Stimulated activated CD4-positive, alpha-beta T cell treated with anti-CD3 and anti-CD28 coated beads, Interleukin-1b, Interleukin-23, amount 100 ng/mL, for 24 hours (primary cell): Measurements from ENCODE around the gene ZKSCAN3.
"Not testable (repeated sequence)": the region's sequence is repeated elsewhere in the genome, so short reads cannot be mapped to it uniquely, and the experiment has no call there.

Source experiments
- DNase-seq, 4 experiments: peaks; one replicate each; pipeline ENCODE4 v3.0.0-alpha.2; 2020; ENCODE audit warnings: low read depth in 4 of 4, low spot score in 1 of 4

Gene ZKSCAN3

DNA sequence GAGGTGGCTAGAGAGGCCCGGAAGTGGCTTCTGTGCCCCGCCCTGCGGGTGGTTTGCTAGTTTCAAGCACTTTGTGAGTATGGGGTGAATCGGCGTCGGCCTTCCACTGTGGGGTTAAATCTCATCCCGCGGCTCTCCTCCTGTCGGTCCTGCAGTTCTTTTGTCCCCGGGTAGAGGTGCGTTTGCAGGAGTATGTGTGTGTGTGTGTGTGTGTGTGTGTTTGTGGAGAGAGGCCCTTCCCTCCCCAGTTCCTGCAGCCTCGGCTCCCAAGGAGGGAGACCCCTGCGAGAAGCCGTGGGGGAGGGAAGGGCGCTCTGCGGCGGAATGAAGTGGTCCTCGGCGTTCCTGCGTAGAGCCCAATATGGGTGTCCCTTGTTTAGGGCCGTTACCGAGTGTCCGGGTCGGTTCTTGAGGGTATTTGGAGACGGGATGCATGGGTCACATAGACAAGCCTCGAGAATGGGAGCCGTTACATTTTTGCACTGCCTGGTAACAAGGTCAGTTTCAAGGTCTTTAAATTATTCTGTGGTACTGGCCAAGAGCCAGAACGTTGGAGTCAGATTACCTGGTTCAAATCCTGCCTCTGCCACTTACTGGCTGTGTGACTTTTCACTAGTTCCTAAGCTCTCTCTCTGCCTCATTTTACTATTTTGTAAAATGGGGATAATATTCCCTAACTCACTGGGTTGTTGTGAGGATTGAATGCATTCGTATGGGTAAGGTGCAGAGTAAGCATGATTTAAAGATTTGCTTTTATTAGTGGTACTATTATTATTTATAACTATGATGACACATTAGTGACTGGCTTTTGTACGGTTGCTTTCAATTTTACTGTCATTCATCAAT lies at the start of gene ZKSCAN3:
TSS of gene ZKSCAN3 (plus strand) at position 56 of the 846 bp plus-strand sequence. CDS start 9,640 bp downstream, outside the sequence.
- peak; percentile 54 to 81 (median 68) for DNase-seq

DNA sequence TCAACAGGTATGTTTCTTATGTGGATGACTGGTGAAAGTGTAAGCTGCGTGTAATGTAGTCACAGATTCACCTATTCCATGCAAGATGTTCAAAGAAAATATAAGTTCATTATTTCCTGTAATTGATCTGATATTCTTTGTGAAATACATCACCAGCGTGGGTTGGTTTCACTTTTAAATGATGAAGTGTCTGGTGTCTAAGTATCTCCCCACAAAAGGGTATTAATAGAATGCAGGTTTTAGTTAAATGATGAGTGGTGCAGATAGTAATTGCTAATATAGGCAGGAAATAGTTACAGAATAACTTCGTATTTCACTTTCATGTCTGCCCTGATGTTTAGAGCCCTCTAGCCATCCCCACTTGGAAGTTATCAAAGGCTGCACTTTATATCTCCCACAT lies 46.2 kb upstream of the ZKSCAN3 start:
- no peak for DNase-seq

DNA sequence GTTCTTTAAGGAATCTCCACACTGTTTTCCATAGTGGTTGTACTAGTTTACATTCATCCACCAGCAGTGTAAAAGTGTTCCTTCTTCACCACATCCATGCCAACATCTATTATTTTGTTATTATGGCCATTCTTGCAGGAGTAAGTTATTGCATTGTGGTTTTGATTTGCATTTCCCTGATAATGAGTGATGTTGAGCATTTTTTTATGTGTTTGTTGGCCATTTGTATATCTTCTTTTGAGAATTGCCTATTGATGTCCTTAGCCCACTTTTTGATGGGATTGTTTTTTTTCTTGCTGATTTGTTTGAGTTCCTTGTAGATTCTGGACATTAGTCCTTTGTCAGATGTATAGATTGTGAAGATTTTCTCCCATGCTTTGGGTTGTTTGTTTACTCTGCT lies 43.4 kb upstream of the ZKSCAN3 start:
- DNase-seq, result not testable (repeated sequence)

GRCh38 chr6:28311139-28311823 lies 38.5 kb upstream of the ZKSCAN3 start:
- no peak for DNase-seq

DNA sequence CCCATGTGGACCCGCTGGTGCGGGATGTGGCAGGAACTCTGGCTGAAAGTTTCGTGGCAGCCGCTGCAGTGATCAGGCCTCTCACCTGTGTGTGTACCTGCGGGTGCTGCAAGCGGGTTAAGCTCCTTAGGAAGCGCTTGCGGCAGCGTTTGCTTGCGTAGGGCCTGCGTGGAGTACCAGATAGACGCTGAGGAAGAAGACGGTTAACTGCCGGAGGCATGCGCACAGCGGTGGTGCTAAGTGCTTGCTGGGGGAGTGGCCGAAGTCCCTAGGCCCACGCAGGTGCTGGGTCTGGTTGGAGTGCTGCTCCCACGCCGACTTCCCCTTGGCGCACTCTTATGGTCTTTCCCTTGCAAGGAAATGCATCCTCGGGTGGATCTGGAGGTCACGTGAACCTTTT lies 36.8 kb upstream of the ZKSCAN3 start:
- no peak for DNase-seq

GRCh38 chr6:28315628-28316027 lies 34.1 kb upstream of the ZKSCAN3 start:
- no peak for DNase-seq

DNA sequence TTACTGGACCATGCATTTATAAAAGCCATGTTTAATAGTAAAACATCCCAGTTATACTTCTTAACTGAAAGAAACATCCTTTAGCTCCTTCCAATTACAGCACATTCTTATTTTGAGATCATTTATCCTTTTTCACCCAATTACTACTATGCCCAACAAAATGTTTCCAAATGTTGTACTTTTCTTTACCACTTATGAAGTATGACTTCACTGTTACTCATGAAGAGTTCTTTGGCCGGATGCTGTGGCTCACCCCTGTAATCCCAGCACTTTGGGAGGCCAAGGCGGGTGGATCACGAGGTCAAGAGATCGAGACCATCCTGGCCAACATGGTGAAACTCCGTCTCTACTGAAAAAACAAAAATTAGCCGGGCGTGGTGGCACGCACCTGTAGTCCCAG lies 31.9 kb upstream of the ZKSCAN3 start:
- DNase-seq, result not testable (repeated sequence)

- DNase-seq, result no peak
These were observed 27.1 kb upstream of the ZKSCAN3 start for GRCh38 chr6:28322661-28323060.

DNA sequence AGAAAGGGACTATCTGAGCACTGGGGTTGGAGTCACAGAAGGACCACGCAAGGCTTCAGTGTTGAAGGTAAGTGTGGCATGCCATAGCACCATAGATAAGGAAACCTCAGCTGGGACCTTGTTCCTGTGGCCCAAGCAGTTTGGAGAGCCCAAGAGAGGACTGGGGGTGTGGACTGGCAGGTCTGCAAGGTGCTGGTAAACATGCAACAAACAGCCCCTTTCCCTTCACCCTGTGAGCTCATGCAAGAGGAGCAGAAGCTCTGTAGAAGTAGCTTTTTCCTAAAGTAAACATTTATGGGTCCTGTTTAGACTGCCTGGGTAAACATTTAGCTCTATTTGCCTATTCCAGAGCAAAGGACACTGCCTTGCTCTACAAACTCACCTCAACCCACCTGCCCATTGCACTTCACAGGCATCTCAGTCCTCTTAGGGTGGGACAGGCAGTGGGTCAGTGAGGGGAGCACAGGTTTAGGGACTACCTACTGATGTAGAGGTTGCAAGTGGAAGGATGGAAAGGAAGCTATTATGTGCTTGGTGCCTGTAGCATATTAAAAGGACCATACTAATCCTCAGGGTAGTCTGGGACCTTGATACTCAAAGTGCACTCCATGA lies 25.8 kb upstream of the ZKSCAN3 start:
- DNase-seq, result no peak

GRCh38 chr6:28326371-28326948 lies 23.3 kb upstream of the ZKSCAN3 start:
- DNase-seq, result no peak

DNA sequence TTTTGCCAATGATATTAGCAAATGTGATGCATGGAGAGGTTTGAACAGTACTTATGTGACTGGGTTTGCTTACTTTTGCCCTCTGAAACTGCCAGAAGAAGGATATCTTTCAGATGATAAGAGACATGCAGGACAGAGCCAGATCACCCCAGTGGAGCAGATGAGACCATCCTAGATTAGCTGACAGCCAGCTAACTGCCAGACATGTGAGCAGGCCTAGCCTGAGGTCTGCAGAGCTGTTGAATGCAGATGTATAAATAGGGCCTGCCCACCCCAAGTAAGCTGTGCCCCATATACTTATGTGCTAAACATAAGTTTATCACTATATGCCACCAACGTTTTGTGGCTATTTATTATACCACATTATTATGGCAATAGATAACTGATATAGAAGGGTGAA lies 19.7 kb upstream of the ZKSCAN3 start:
- no peak for DNase-seq

GRCh38 chr6:28333047-28333446 lies 16.7 kb upstream of the ZKSCAN3 start:
- no peak for DNase-seq

- no peak for DNase-seq
These were observed 16.1 kb upstream of the ZKSCAN3 start for GRCh38 chr6:28333599-28334018.

GRCh38 chr6:28334286-28335039 lies 15.3 kb upstream of the ZKSCAN3 start:
- no peak for DNase-seq

GRCh38 chr6:28335040-28335563 lies 14.6 kb upstream of the ZKSCAN3 start:
- DNase-seq, result no peak

DNA sequence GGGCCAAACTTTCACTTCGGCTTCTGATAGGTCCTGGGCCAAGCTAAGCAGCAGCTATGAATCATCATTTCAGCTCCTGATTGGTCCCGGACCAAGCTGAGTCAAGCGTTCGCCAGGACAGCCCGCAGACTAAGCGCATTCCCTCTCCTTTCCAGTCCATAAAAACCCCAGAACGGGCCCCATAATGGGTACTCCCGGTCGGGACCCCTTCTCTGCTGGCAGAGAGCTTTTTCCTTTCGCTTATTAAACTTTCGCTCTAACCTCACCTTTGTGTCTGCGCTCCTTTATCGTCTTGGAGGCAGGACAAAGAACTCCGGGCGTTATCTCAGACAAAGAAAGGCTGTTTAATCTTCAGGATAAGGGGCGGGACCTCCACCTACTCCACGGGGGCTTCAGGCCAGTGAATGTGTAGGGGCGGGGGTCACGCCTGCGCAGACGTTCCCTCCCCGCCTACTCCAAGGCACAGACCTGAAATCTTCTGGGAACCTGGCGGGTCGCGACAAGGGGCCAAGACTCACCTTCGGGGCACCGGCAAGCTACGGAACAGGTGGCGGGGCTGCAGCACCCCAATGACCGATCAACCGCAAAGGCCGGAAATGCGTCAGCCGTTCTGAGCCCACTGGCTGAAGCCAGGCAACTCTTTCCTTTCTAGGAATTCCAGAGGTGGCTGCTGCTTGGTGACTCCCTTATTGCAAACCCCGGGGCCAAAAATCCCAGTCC lies 14.0 kb upstream of the ZKSCAN3 start, which contains the start of gene ZSCAN31:
TSS of gene ZSCAN31 (minus strand) at position 585 of the 720 bp plus-strand sequence. CDS start 6,465 bp downstream, outside the sequence.
- DNase-seq, result peak; percentile 34 to 55 (median 52)

- DNase-seq, result no peak
These were observed 13.2 kb upstream of the ZKSCAN3 start for GRCh38 chr6:28336284-28337120.

GRCh38 chr6:28337121-28337520 lies 12.6 kb upstream of the ZKSCAN3 start:
- no peak for DNase-seq
